GM12801 (cell line): ENCODE results near the gene NEURL3.

Experiments
- CTCF ChIP-seq: IDR thresholded peaks from one replicate; pipeline ENCODE4 v1.5.1; 2011; ENCODE audit warnings: control low read depth; ENCODE audit not compliant: insufficient read length; ENCODE audit errors: extremely low read depth

The NEURL3 gene

GRCh38 chr2:96542357-96542977, 37.3 kb upstream of the NEURL3 start:
- no peak for TF ChIP-seq CTCF

GRCh38 chr2:96541398-96542152, 36.4 kb upstream of the NEURL3 start:
- no peak for TF ChIP-seq CTCF

- TF ChIP-seq CTCF = no peak
Measured at GRCh38 chr2:96540136-96540535, 35.0 kb upstream of the NEURL3 start.

GRCh38 chr2:96539215-96539920, 34.2 kb upstream of the NEURL3 start:
- no peak for TF ChIP-seq CTCF

GRCh38 chr2:96538487-96539214, 33.5 kb upstream of the NEURL3 start:
- no peak for TF ChIP-seq CTCF

GRCh38 chr2:96537734-96538486, 32.8 kb upstream of the NEURL3 start:
- no peak for TF ChIP-seq CTCF
